Measurements from ENCODE around the gene SYNPO2. TPM values are rescaled to one million over a fixed set of nuclear protein-coding genes. Genes with fewer than 3 reads are reported as not detected.

SYNPO2 gene
- total RNA-seq, 2 experiments from 2014 or later: 0.96 to 1.2 TPM

GRCh38 chr4:119031218-119031617 is 142.6 kb downstream of the SYNPO2 start:
- Mint-ChIP-seq H3K36me3 (no peaks in the 10 kb centered on the region), H3K9me3 (no peaks in the 10 kb centered on the region), H3K4me3 (no peak overlapping the region), H3K27ac (no peak overlapping the region), H3K4me1 (no peaks in the 10 kb centered on the region), H3K27me3 (no peaks in the 10 kb centered on the region)
- ATAC-seq (ENCODE audit: low read depth) (no peak), DNase-seq (no peak)
- POLR2A ChIA-PET: no interaction called here

- H3K36me3 Mint-ChIP-seq: no peaks in the 10 kb centered on the region
- no peaks in the 10 kb centered on the region for H3K4me1 Mint-ChIP-seq
- POLR2A ChIA-PET: no interaction called here
- H3K9me3 Mint-ChIP-seq: no peaks in the 10 kb centered on the region
- H3K4me3 Mint-ChIP-seq: no peak overlapping the region
- ATAC-seq (ENCODE audit: low read depth) (no peak), DNase-seq (no peak)
- no peak overlapping the region for H3K27ac Mint-ChIP-seq
- no peaks in the 10 kb centered on the region for H3K27me3 Mint-ChIP-seq
Measured at GRCh38 chr4:119032921-119033685, 144.4 kb downstream of the SYNPO2 start.

GRCh38 chr4:119034276-119035008 is 145.8 kb downstream of the SYNPO2 start:
- Mint-ChIP-seq H3K4me3 (no peak overlapping the region), H3K9me3 (no peaks in the 10 kb centered on the region), H3K27ac (no peak overlapping the region), H3K4me1 (no peaks in the 10 kb centered on the region), H3K27me3 (no peaks in the 10 kb centered on the region), H3K36me3 (no peaks in the 10 kb centered on the region)
- POLR2A ChIA-PET: no interaction called here
- ATAC-seq (ENCODE audit: low read depth) (no peak), DNase-seq (no peak)

DNA sequence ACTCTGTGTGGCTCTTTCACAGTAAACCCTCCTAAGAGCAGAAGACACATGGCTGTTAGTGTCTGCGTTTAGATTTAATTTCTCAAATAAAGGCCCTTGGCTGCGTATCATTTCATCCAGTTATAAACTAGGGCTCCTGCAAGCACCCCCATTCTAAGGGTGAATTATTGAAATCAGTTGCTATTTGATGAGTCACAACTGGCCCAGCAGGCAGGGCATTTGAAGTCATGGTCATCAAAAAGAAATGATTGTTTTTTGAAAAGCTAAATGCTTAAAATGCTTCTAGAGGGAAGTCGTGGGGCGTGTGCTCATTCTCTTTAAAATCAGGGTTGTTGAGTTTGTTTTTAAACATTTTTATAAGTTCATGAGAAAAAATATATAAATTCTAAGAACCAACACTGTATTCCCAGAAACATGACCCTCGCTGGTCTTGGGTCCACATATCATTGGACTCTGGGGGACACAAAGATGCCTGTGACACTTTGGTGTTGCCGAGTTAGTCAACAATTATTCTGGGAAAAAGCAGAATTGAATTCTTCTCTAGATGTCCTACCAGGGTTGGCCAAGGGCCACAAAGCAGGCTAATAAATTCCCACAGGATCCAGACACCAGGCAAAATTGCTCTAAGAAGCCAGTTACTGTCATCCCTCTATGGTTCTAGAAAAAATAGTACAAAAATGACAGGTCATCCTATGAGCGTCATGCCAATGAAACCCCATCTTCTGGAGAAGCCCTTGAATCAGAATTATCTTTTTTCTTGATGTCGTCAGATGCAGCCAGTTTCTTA is 147.5 kb downstream of the SYNPO2 start:
- Mint-ChIP-seq H3K27me3 (no peaks in the 10 kb centered on the region), H3K4me3 (no peak overlapping the region), H3K9me3 (no peaks in the 10 kb centered on the region), H3K36me3 (no peaks in the 10 kb centered on the region), H3K27ac (no peak overlapping the region), H3K4me1 (no peaks in the 10 kb centered on the region)
- POLR2A ChIA-PET: no interaction called here
- ATAC-seq (ENCODE audit: low read depth) (no peak), DNase-seq (no peak)

DNA sequence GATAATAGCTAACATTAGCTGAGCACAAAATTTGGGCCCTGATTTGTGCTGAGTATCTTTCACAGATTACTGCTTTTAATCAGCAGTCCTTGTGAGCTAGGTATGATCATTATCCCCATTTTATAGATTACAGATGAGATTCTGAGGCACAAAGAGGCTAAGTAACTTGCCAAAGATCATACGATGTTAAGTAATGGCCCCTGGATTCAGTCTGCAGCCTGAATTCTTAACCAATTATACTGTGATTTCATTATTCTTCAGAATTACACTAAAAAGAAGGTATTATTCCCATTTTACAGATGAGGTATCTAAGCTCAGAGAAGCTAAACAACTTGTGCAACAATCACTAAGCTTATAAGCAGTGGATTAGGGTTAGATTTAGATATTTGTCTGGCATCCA is 149.1 kb downstream of the SYNPO2 start:
- no peak overlapping the region for H3K4me3 Mint-ChIP-seq
- no peaks in the 10 kb centered on the region for H3K4me1 Mint-ChIP-seq
- POLR2A ChIA-PET: no interaction called here
- DNase-seq (no peak), ATAC-seq (ENCODE audit: low read depth) (no peak)
- no peak overlapping the region for H3K27ac Mint-ChIP-seq
- no peaks in the 10 kb centered on the region for H3K36me3 Mint-ChIP-seq
- H3K9me3 Mint-ChIP-seq: no peaks in the 10 kb centered on the region
- no peaks in the 10 kb centered on the region for H3K27me3 Mint-ChIP-seq

GRCh38 chr4:119038116-119038841 is 149.6 kb downstream of the SYNPO2 start:
- H3K4me1 Mint-ChIP-seq: no peaks in the 10 kb centered on the region
- H3K27me3 Mint-ChIP-seq: no peaks in the 10 kb centered on the region
- no peak for DNase-seq
- H3K4me3 Mint-ChIP-seq: no peak overlapping the region
- no peak for ATAC-seq (ENCODE audit: low read depth)
- H3K27ac Mint-ChIP-seq: no peak overlapping the region
- H3K9me3 Mint-ChIP-seq: no peaks in the 10 kb centered on the region
- POLR2A ChIA-PET: no interaction called here
- no peaks in the 10 kb centered on the region for H3K36me3 Mint-ChIP-seq

DNA sequence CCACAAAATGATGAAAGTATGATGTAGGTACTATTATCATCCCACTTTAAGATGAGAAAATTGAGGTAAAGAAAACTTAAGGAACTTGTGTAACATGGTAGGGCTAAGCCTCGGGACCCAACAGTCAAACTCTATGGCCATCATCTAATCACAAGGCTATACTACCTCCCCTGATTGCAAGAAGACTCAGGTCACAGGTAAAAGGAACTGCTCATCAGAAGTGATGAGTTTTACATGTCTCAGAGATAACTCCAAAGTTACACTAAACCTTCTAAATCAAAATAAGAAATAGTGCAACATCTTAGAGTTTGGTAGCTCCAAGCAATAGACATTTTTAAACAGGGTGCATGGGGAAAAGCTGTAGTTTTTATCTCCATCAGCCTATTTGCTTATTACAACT is 150.5 kb downstream of the SYNPO2 start:
- POLR2A ChIA-PET: no interaction called here
- Mint-ChIP-seq H3K36me3 (no peaks in the 10 kb centered on the region), H3K4me3 (no peak overlapping the region), H3K27me3 (no peaks in the 10 kb centered on the region), H3K9me3 (no peaks in the 10 kb centered on the region), H3K27ac (no peak overlapping the region), H3K4me1 (no peaks in the 10 kb centered on the region)
- ATAC-seq (ENCODE audit: low read depth) (no peak), DNase-seq (no peak)

GRCh38 chr4:119039779-119040178 is 151.1 kb downstream of the SYNPO2 start:
- H3K36me3 Mint-ChIP-seq: no peaks in the 10 kb centered on the region
- no peak overlapping the region for H3K27ac Mint-ChIP-seq
- DNase-seq (no peak), ATAC-seq (ENCODE audit: low read depth) (no peak)
- H3K4me1 Mint-ChIP-seq: no peaks in the 10 kb centered on the region
- no peaks in the 10 kb centered on the region for H3K27me3 Mint-ChIP-seq
- H3K4me3 Mint-ChIP-seq: no peak overlapping the region
- POLR2A ChIA-PET: no interaction called here
- H3K9me3 Mint-ChIP-seq: no peaks in the 10 kb centered on the region

GRCh38 chr4:119040261-119040660 is 151.6 kb downstream of the SYNPO2 start:
- POLR2A ChIA-PET: interaction anchor here (2.1 kb wide), 1 partner anchor 173 kb away, joined by 7 read pairs; the partner anchor contains the start of gene USP53
- H3K4me3 Mint-ChIP-seq: no peak overlapping the region
- H3K36me3 Mint-ChIP-seq: no peaks in the 10 kb centered on the region

GRCh38 chr4:119040694-119041185 is 152.1 kb downstream of the SYNPO2 start:
- Mint-ChIP-seq H3K27me3 (peaks cover 3% of the 10 kb centered on the region), H3K27ac (no peak overlapping the region), H3K36me3 (no peaks in the 10 kb centered on the region), H3K9me3 (no peaks in the 10 kb centered on the region), H3K4me1 (no peaks in the 10 kb centered on the region), H3K4me3 (no peak overlapping the region)
- DNase-seq: no peak
- no peak for ATAC-seq (ENCODE audit: low read depth)
- POLR2A ChIA-PET: interaction anchor here (2.1 kb wide), 1 partner anchor 172 kb away, joined by 7 read pairs; the partner anchor contains the start of gene USP53

More at GRCh38 chr4:119040261-119040660, 151.6 kb downstream of the SYNPO2 start:
- DNase-seq (no peak), ATAC-seq (ENCODE audit: low read depth) (no peak)
- H3K27me3 Mint-ChIP-seq: peaks cover 1% of the 10 kb centered on the region
- no peaks in the 10 kb centered on the region for H3K4me1 Mint-ChIP-seq
- no peaks in the 10 kb centered on the region for H3K9me3 Mint-ChIP-seq
- H3K27ac Mint-ChIP-seq: no peak overlapping the region

- Mint-ChIP-seq H3K27me3 (peaks cover 3% of the 10 kb centered on the region), H3K36me3 (no peaks in the 10 kb centered on the region), H3K27ac (no peak overlapping the region), H3K4me3 (no peak overlapping the region), H3K9me3 (no peaks in the 10 kb centered on the region), H3K4me1 (no peaks in the 10 kb centered on the region)
- POLR2A ChIA-PET: interaction anchor here (2.1 kb wide), 1 partner anchor 172 kb away, joined by 7 read pairs; the partner anchor contains the start of gene USP53
- ATAC-seq (ENCODE audit: low read depth) (no peak), DNase-seq (no peak)
Measured at GRCh38 chr4:119041396-119041795, 152.7 kb downstream of the SYNPO2 start.

GRCh38 chr4:119041951-119042560 is 153.4 kb downstream of the SYNPO2 start:
- no peak overlapping the region for H3K4me3 Mint-ChIP-seq
- no peak for DNase-seq
- peaks cover 3% of the 10 kb centered on the region for H3K27me3 Mint-ChIP-seq
- H3K4me1 Mint-ChIP-seq: no peaks in the 10 kb centered on the region
- POLR2A ChIA-PET: interaction anchor here (0.7 to 2.1 kb wide), 2 partner anchors 171 to 259 kb away, joined by 3 to 7 read pairs; partner anchors contain the start of gene USP53
- ATAC-seq (ENCODE audit: low read depth): peak; percentile 96
- no peaks in the 10 kb centered on the region for H3K9me3 Mint-ChIP-seq
- no peak overlapping the region for H3K27ac Mint-ChIP-seq
- no peaks in the 10 kb centered on the region for H3K36me3 Mint-ChIP-seq

All from activated naive CD8-positive, alpha-beta T cell treated with anti-CD3 and anti-CD28 coated beads, Interleukin-2, amount 10 ng/mL, durations not matched to agents 7 days and 5 days (primary cell).